PC-3 (cell line): ENCODE results near the gene UBQLN4.

ENCODE experiments used
- CTCF ChIP-seq: fragments of 300-600 bp; sonication (generic); conservative IDR thresholded peaks from 2 replicates; pipeline ENCODE4 v1.5.1; 2017; ENCODE audit warnings: antibody characterized with exemption, low read depth, mild to moderate bottlenecking, low read length
- EZH2phosphoT487 ChIP-seq: fragments of 300-600 bp; sonication (generic); IDR thresholded peaks from 2 replicates; pipeline ENCODE4 v1.6.1; 2018; ENCODE audit warnings: mild to moderate bottlenecking, antibody characterized with exemption, low read length, borderline replicate concordance

GRCh38 chr1:156080863-156081179 is 27.2 kb upstream of the UBQLN4 start:
- TF ChIP-seq CTCF (no peak), EZH2phosphoT487 (no peak)
